Dermis blood vessel endothelial cell (primary cell): Measurements from ENCODE around the gene RPH3AL. TPM values are rescaled to one million over a fixed set of nuclear protein-coding genes. Genes with fewer than 3 reads are reported as not detected.

Source experiments
- DNase-seq: peaks from one replicate; pipeline ENCODE4 v3.0.0; 2010
- total RNA-seq: library from RNA; depleted of rRNA; stranded (reverse); fragments of >200 nt; gene quantifications from 2 replicates; pipeline ENCODE4 v1.2.3, GENCODE V29; 2014

Gene RPH3AL
- total RNA-seq, 1 donor from 2014 or later: 22.0 TPM

GRCh38 chr17:298791-299450 is 53.7 kb downstream of the RPH3AL start:
- DNase-seq: no peak

GRCh38 chr17:297758-298157 is 54.8 kb downstream of the RPH3AL start:
- no peak for DNase-seq

GRCh38 chr17:296906-297690 is 55.5 kb downstream of the RPH3AL start:
- DNase-seq: no peak

GRCh38 chr17:296379-296778 is 56.2 kb downstream of the RPH3AL start:
- no peak for DNase-seq

- DNase-seq: no peak
Measured at GRCh38 chr17:292531-293382, 59.9 kb downstream of the RPH3AL start.

DNA sequence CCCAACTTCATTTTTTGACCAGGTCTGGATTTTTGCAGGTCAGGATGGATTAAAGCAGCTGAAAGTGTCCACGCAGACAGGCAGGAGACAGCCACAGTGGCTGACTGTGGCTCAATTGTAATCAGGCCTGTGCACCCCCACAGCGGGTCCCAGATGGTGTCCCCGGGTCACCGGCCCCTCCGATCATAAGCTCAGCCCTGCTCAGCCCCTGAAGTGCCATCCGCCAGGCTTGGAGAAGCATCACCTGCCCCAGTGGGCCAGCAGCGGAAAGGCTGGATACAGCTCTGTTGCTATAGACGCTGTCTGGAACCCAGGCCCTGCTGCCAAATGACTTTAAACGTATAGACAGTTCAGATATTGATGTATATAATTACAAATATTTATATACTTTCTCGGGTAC is 60.6 kb downstream of the RPH3AL start:
- DNase-seq: no peak

- DNase-seq: no peak
Measured at GRCh38 chr17:291587-291986, 61.0 kb downstream of the RPH3AL start.

DNA sequence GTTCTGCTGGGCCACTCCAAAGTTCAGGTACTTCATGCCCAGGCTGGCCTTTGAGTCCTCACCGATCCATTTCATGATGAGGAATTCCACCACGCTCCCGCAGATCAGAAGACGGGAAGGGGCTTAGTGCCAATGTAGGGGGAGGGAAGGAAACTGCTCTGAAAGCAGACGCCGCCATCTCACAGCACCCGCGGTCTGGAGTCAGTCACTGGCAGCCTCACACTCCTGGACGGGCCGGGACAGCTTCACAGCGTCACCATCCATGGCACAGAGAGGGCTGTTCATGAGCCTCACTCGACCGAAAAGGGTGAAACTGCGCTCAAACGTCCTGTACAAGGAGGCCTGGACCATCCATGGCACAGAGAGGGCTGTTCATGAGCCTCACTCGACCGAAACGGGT is 62.0 kb downstream of the RPH3AL start:
- DNase-seq: no peak

DNA sequence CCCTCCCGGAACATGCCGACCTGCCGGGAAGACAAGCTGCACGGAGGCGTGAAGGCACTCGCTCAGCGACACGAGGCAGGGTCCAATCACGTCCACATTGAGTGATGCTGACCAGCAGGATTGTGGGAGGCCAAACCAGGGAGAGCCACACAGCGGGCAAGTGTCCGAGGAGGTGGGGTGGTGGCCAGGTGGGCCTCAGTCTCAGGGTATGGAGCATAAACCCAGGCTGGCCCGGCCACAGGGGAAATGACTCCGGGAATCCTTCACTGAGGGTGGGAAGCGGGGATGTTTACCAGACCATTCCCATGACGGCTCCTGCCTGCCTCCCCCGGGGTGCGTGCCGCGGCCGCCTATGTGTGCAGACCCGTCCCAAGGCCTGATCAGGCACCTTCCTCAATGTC is 62.5 kb downstream of the RPH3AL start:
- no peak for DNase-seq

- DNase-seq: no peak
Measured at GRCh38 chr17:289409-289808, 63.2 kb downstream of the RPH3AL start.

- DNase-seq: no peak
Measured at GRCh38 chr17:288802-289356, 63.7 kb downstream of the RPH3AL start.

DNA sequence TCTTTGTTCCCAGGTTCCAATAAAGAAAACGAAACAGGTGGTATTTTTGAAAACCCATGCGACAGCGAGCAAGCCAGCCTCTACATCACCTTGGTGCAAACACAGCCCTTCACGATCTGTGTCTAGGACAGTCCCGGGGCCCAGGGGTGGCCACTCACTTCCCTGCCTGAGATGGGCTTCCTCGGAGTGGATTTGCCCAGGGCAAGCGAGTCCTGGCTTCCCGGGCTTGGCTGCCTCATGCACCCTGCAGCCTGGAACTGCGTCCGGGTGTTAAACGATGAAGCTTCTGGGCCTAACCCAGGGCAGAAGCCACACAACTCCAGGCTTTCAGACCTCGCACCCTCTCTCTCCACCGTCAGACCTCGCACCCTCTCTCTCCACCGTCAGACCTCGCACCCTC is 66.0 kb downstream of the RPH3AL start:
- no peak for DNase-seq

GRCh38 chr17:285751-286422 is 66.7 kb downstream of the RPH3AL start:
- no peak for DNase-seq

GRCh38 chr17:284676-285355 is 67.8 kb downstream of the RPH3AL start:
- no peak for DNase-seq

- DNase-seq: no peak
Measured at GRCh38 chr17:283911-284675, 68.5 kb downstream of the RPH3AL start.

GRCh38 chr17:282912-283882 is 69.4 kb downstream of the RPH3AL start:
- no peak for DNase-seq

DNA sequence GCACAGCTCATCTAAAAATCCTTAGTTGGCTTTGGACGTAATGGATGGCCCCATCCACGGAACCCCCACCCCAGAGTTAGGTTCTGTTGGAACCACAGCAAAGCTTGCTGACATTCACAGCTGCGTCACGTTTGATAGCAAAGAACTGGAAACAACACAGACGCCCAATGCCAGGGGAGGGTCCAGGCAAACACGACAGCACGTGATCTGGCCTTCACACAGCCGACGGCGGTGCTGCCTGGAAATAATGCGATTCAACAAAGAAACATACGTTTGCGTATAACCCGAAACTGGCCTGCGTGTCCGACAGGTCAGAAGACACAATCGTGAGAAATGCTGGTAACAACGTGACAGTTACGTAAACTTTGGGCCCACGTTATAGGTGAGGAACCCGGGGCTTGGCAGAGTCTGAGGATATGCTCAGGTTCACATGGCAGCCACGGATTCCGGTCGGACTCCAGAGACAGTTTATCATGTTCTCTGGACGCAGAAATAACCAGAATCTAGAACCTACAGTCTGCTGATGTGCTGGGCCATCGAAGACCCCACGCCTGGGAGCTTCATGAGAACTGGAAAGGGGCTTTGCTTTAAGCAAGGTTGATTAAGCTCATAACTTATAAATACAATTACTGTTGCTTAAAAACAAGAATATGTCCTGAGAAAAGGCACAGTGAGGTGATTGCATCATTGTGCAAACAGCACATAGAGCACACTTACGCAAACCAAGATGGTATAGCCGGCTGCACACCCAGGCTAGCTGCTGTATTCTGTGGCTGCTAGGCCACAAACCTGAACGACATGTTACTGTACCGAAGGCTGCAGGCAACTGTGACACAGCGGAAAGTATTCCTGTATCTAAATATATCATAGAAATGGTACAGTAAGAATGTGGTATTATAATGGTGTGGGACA is 70.4 kb downstream of the RPH3AL start:
- DNase-seq: no peak

DNA sequence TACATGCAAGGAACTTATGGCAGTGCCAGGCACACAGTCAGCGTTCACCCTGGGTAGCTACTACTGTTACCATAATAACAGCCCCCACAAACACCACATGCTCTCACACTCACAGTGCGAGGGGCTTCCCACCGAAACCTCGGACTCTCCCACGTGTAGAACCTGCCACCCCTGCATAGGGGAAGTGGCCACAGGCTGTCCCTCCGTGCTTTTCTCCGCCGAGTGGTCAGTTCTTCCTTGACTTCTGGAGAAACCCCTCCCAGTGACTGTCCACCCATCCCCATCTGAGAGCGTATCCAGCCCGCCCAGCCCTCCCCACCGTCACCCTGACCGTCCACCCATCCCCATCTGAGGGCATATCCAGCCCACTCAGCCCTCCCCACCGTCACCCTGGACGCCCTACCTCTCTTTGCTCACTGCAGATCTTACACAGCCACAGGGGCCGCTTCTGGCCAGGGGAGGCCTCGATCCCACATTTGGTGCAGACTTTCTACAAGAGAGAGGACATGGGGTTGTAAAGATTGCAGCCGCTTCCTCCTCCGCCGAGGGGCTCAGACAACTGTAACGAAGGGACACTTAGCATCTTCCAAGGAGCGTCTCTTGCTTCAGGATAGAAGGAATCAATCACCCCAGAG is 71.1 kb downstream of the RPH3AL start:
- DNase-seq: no peak
